ENCODE results near the gene KLF13. TPM values are rescaled to one million over a fixed set of nuclear protein-coding genes. Genes with fewer than 3 reads are reported as not detected.

The KLF13 gene
- total and polyA plus RNA-seq, 10 of the 15 experiments (the other 5 are each of a cell fraction or from before 2014, with no cell fraction given): 20.3 to 109 (median 51.4) TPM

DNA sequence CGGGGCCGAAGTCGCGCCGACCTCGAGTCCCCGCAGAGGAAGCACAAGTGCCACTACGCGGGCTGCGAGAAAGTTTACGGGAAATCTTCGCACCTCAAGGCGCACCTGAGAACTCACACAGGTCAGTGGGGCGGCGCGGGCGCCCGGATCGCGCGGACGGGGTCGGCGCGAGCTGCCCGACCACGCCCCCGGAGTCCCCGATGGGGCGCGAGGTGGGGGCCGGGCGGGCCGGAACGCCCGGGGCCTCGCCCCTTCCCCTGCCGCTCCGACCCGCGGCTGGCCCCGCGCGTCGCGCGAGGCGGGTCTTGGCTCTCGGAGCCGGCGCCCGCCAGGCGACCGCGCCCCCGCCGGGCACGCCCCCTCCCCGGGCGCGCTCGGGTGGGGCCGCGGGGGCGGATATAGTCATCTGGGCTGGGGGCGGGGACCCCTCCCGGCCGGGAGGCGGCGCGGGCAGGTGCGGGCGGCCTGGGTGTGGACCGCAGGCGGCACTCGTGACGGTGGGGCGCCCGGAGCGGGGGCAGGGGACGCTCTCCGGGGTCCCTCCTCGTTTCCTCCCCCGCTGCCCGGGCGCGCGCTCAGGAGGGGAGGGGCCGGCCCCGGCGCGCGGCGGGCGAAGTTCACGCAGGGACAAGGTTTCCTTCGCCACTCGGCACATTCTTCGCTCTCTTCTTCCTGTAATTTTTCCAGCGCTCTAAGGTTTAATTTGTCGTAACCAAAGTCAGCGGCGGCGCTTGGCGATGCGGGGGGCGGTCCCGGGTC, 1.2 kb downstream of the KLF13 start (continued):
- no peak for TF ChIP-seq PRDM15 (CRISPR knock-in tag; IDR thresholded peaks at IDR 0.05)
- TF ChIP-seq NBN (IDR thresholded peaks at IDR 0.05): no peak
- no peak for TF ChIP-seq ESRRA (IDR thresholded peaks at IDR 0.05; ENCODE audit: low read length)
- no peak for TF ChIP-seq JUND (IDR thresholded peaks at IDR 0.05; ENCODE audit: low read depth, low read length)
- peak in 1 of 2 experiments; percentile 93; a peak in 2 of 3 replicates for TF ChIP-seq EGR1 (IDR thresholded peaks at IDR 0.05; ENCODE audit: borderline replicate concordance in 1 of 2, low read depth in 2 of 2, low read length in 2 of 2)

DNA sequence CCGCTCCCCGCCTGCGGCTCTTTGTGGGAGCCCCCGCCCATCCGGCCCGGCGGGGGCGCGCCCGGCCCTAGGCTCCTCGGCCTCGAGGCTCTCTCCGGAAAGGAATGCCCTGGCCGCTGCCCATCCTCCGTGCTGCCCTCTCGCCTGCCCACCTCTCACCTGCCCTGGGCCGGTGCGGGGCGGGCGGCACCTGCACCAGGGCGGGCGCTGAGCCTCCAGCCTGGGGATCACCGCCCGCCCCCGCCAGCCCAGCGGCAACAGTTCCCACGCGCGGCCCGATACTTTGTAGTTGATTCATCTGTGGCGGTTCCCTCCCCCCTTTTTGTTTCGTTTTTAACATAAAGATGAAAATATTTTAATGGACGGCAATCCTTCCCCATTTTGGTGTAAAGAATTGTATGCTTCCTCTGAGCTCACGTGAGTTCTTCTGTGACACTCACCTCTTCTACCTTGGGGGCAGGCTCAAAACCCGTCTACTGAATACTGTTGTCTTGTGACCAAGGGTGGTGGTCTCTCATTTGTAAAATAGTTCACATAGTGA, 1.9 kb downstream of the KLF13 start:
- no TSS peak for BruUV-seq (replicated peaks)
- ATAC-seq: peak; percentile 3
- POLR2A ChIA-PET: interaction anchor here (0.6 to 7.3 kb wide), 12 partner anchors 10 to 115 kb away, joined by 3 to 112 read pairs (median 4); no protein-coding TSS in a partner anchor
- H3K36me3 ChIP-seq (ENCODE audit: control insufficient read depth in 2 of 2, insufficient read depth in 2 of 2, low read length in 1 of 2): peaks cover 2 to 5% of the 10 kb centered on the region in 2 experiments; a peak in 2 of 4 replicates
- peaks cover 50% of the 10 kb centered on the region for H3K4me1 ChIP-seq (ENCODE audit: control insufficient read depth, insufficient read depth, low read length)
- H3K4me3 ChIP-seq: peak overlapping the region; percentile 91
- peak overlapping the region; percentile 87 for H3K27ac ChIP-seq (ENCODE audit: control insufficient read depth, insufficient read depth)
- RAD21 ChIA-PET (ENCODE audit: unreplicated experiment): interaction anchor here (0.6 to 2.8 kb wide), 15 partner anchors 10 to 160 kb away, joined by 3 to 19 read pairs (median 5); no protein-coding TSS in a partner anchor
- peak overlapping the region; percentile 80 for H3K9ac ChIP-seq (ENCODE audit: control insufficient read depth, insufficient read depth, low read length)
- SMC1A ChIA-PET (ENCODE audit: uncharacterized antibody, unreplicated experiment): interaction anchor here (0.6 to 2.3 kb wide), 16 partner anchors 10 to 213 kb away, joined by 3 to 12 read pairs (median 5); no protein-coding TSS in a partner anchor
- in situ Hi-C loops (cut with MboI) (loop anchor here (10.0 to 25.0 kb wide), 3 partner anchors 64 to 1284 kb away; partner anchors contain the start of genes ARHGAP11A and ARHGAP11B), intact Hi-C loops (cut with micrococcal nuclease; ENCODE audit: unreplicated experiment) (loop anchor here (2.0 to 10.0 kb wide), 4 partner anchors 18 to 424 kb away; partner anchors contain the start of gene FAN1)
- H3K9me3 ChIP-seq (replicated peaks; ENCODE audit: control insufficient read depth, insufficient read depth, low read length): no peaks in the 10 kb centered on the region
- H3K27me3 ChIP-seq (replicated peaks in 1 of 2; ENCODE audit: control insufficient read depth in 2 of 2, insufficient read depth in 2 of 2, low read length in 1 of 2): no peaks in the 10 kb centered on the region
- WGBS (ENCODE audit: insufficient coverage, insufficient replicate concordance, low lambda C conversion rate, missing lambda C conversion rate): 1% methylated on average over 35 of the region's 35 CpGs
- H3K4me2 ChIP-seq (ENCODE audit: control insufficient read depth, insufficient read depth): peak overlapping the region; percentile 85; the same call in 1 of the 2 replicates
- CTCF ChIA-PET: interaction anchor here (0.7 to 2.1 kb wide), 10 partner anchors 18 to 160 kb away, joined by 3 to 10 read pairs (median 4); no protein-coding TSS in a partner anchor
- no peak for DNase-seq (ENCODE audit: low read depth, low spot score)
- H4K20me1 ChIP-seq (ENCODE audit: control insufficient read depth, insufficient read depth): peaks cover 8% of the 10 kb centered on the region; the same call in 1 of the 2 replicates
- H2AFZ ChIP-seq (ENCODE audit: control insufficient read depth, low read depth, low read length): no peak overlapping the region
- FAIRE-seq: no peak
- peaks cover 93% of the 10 kb centered on the region for H3K79me2 ChIP-seq (ENCODE audit: control insufficient read depth, insufficient read depth, low read length)
- TF ChIP-seq EGR1 (IDR thresholded peaks at IDR 0.05; ENCODE audit: borderline replicate concordance in 1 of 2, low read depth in 2 of 2, low read length in 2 of 2) (peak in 1 of 2 experiments; percentile 97; a peak in 2 of 3 replicates), CBX3 (IDR thresholded peaks at IDR 0.05; ENCODE audit: borderline replicate concordance, low read depth) (no peak), CEBPB (IDR thresholded peaks at IDR 0.05; ENCODE audit: borderline replicate concordance in 1 of 2, low read depth in 2 of 2, low read length in 2 of 2) (no peak), PAX8 (IDR thresholded peaks at IDR 0.05) (no peak), BMI1 (IDR thresholded peaks at IDR 0.05; ENCODE audit: borderline replicate concordance) (peak; percentile 45; the same call in 1 of the 2 replicates), CBX5 (IDR thresholded peaks at IDR 0.05; ENCODE audit: low read depth) (peak; percentile 52; the same call in 1 of the 2 replicates), DPF2 (IDR thresholded peaks at IDR 0.05) (peak; percentile 78; the same call in 1 of the 2 replicates), TBL1XR1 (IDR thresholded peaks at IDR 0.05; ENCODE audit: low read depth, low read length) (0 out of 2 replicates have a peak, but pooled peaks have one; percentile 5), STAT3 (IDR thresholded peaks at IDR 0.05; ENCODE audit: low read depth, low read length) (no peak), RFX5 (IDR thresholded peaks at IDR 0.05; ENCODE audit: low read depth, low read length) (no peak), RELA (IDR thresholded peaks at IDR 0.05; ENCODE audit: borderline replicate concordance, partially characterized antibody) (no peak), JUNB (IDR thresholded peaks at IDR 0.05) (peak; percentile 25; the same call in 1 of the 2 replicates)
